Small intestine (tissue), 7 donors: ENCODE results near the gene C4BPB. TPM values are rescaled to one million over a fixed set of nuclear protein-coding genes. Genes with fewer than 3 reads are reported as not detected.

Experiments used
- DNase-seq, 2 donors: peaks; one replicate each; pipeline versions ENCODE4 v3.0.0 to v3.0.0-alpha.2; 2013
- FAIRE-seq: peaks from 2 replicates; lab custom pipeline; 2012; peaks lifted over from hg19 to GRCh38; lab: Jason Lieb, UNC
- H3K27ac ChIP-seq, 3 donors: one replicate each; pipeline ENCODE4 v1.5.1; 2013; ENCODE audit warnings: low read length in 2 of 3, mild to moderate bottlenecking in 2 of 3, control low read depth in 1 of 3, inconsistent platforms in 1 of 3, low read depth in 1 of 3, moderate library complexity in 1 of 3
- H3K27me3 ChIP-seq, 3 donors: one replicate each; pipeline ENCODE4 v1.6.1; 2013; ENCODE audit warnings: low read length in 3 of 3, inconsistent platforms in 1 of 3; ENCODE audit not compliant: control insufficient read depth in 3 of 3, insufficient read depth in 3 of 3
- H3K36me3 ChIP-seq, 3 donors: one replicate each; pipeline ENCODE4 v1.6.1; 2013; ENCODE audit warnings: low read length in 3 of 3, inconsistent platforms in 1 of 3, low read depth in 1 of 3, mild to moderate bottlenecking in 1 of 3, moderate library complexity in 1 of 3; ENCODE audit not compliant: control insufficient read depth in 3 of 3, insufficient read depth in 2 of 3
- H3K4me1 ChIP-seq, 3 donors: one replicate each; pipeline ENCODE4 v1.6.1; 2013; ENCODE audit warnings: low read length in 2 of 3, inconsistent platforms in 1 of 3, low read depth in 1 of 3, mild to moderate bottlenecking in 1 of 3, moderate library complexity in 1 of 3; ENCODE audit not compliant: control insufficient read depth in 3 of 3, insufficient read depth in 2 of 3
- H3K4me3 ChIP-seq, 3 donors: one replicate each; pipeline ENCODE4 v1.5.1; 2013; ENCODE audit warnings: low read length in 3 of 3, control low read depth in 1 of 3, inconsistent platforms in 1 of 3, low read depth in 1 of 3, mild to moderate bottlenecking in 1 of 3, moderate library complexity in 1 of 3
- H3K9me3 ChIP-seq, 2 donors: one replicate each; pipeline ENCODE4 v1.6.1; 2013; ENCODE audit warnings: low read depth in 1 of 2, low read length in 1 of 2; ENCODE audit not compliant: control insufficient read depth in 2 of 2, insufficient read depth in 1 of 2
- WGBS, 3 donors: extraction: QIAGEN DNeasy Blood & Tissue Kit; methylation state at CpG; one replicate each; pipeline ENCODE4 v1.1.7; 2013; 5-methylcytosine and 5-hydroxymethylcytosine counted together
- polyA plus RNA-seq, 4 donors: library from polyadenylated mRNA; stranded (reverse) in 3 of 4; unstranded in 1 of 4; fragments of 200-250 nt in 3 of 4; fragments of 120-200 nt in 1 of 4; gene quantifications; one replicate each; pipeline versions ENCODE4 v1.2.1 to v1.2.3, GENCODE V29; 2013
- donor health status: healthy with polysubstance abuse.
- donor health status: control.
- donor health status: control.
- donor health status: Bipolar disorder and iron deficiency.
- donor health status: healthy.

The C4BPB gene
- polyA plus RNA-seq, 4 donors = 1.1 to 27.3 (median 12.9) TPM

GRCh38 chr1:207067185-207067584 lies 21.5 kb upstream of the C4BPB start:
- DNase-seq (peak in 1 of 2 donors; percentile 53), FAIRE-seq (no peak)
- 9 to 36% (median 27%) methylated on average over 3 of the region's 3 CpGs for WGBS, 3 donors
- Histone ChIP-seq H3K27ac (peak overlapping the region; percentile 83 to 85 (median 83)), H3K36me3 (peaks cover 17 to 61% (median 30%) of the 10 kb centered on the region in 3 donors), H3K4me3 (no peak overlapping the region), H3K27me3 (no peaks in the 10 kb centered on the region), H3K9me3 (no peaks in the 10 kb centered on the region), H3K4me1 (peaks cover 0 to 48% (median 3%) of the 10 kb centered on the region in 3 donors)

GRCh38 chr1:207067665-207068064 lies 21.0 kb upstream of the C4BPB start:
- no peak overlapping the region for H3K4me3 ChIP-seq
- H3K4me1 ChIP-seq = peaks cover 0 to 48% (median 3%) of the 10 kb centered on the region in 3 donors
- peaks cover 17 to 61% (median 28%) of the 10 kb centered on the region in 3 donors for H3K36me3 ChIP-seq
- H3K27me3 ChIP-seq = no peaks in the 10 kb centered on the region
- no peak for FAIRE-seq
- WGBS, 3 donors = 16 to 62% (median 29%) methylated on average over 5 of the region's 5 CpGs
- peak overlapping the region; percentile 83 to 85 (median 83) for H3K27ac ChIP-seq
- H3K9me3 ChIP-seq = no peaks in the 10 kb centered on the region
- DNase-seq = peak; percentile 72 to 96

DNA sequence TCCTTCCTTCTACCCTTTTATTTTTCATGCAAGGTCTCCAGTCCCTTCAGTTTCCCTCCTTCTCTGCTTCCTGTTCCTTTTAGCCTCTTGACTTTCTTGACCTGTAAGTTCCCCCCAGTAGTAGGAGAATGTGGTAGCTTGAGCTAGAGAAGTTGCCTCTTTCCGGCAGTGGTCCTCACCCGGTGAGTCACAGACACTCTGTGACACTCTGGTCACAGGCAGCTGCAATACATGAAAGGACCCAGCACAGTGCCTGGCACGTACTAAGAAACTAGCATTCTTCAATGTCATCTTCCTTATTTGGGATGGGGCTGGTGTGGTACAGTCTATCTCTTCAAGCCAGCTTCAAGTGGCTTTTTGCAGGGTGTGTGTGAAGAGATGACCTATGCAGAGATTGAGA lies 19.6 kb upstream of the C4BPB start:
- H3K27me3 ChIP-seq = no peaks in the 10 kb centered on the region
- FAIRE-seq (no peak), DNase-seq (no peak)
- peaks cover 12 to 56% (median 17%) of the 10 kb centered on the region in 3 donors for H3K36me3 ChIP-seq
- peaks cover 0 to 43% (median 3%) of the 10 kb centered on the region in 3 donors for H3K4me1 ChIP-seq
- no peaks in the 10 kb centered on the region for H3K9me3 ChIP-seq
- 82 to 93% (median 89%) methylated on average over 3 of the region's 3 CpGs for WGBS, 3 donors
- no peak overlapping the region for H3K27ac ChIP-seq
- no peak overlapping the region for H3K4me3 ChIP-seq

DNA sequence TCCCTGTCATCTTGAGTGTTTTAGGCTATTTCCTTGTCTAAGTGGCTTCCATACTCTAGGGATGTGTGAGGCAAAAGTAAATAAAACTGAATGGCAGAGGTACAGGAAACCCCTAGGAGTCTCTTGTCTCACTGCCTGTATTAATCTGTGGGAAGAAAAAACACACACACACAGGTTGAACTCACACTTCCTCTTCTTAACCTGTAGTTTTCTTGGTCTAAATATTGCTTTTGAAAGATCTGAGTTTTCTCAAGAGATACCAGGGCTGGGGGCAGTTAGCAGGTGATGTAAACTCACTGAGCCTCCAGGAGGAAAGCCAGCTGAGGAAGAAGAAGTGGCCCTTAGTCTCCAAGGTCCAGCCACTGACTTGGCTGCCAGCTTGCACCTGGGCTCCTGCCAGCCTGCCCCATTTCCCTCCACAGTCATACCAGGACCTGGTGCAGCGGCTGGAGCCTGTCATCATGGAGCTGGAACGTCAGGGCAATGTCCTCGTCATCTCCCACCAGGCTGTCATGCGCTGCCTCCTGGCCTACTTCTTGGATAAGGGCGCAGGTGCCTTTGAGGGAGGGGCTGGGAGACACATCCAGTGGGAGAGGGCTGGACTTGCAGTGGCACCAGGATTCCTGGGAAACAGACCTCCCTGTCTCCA lies 18.7 kb upstream of the C4BPB start:
- Histone ChIP-seq H3K4me3 (no peak overlapping the region), H3K27me3 (no peaks in the 10 kb centered on the region), H3K4me1 (peaks cover 0 to 34% (median 3%) of the 10 kb centered on the region in 3 donors), H3K36me3 (peaks cover 6 to 51% (median 19%) of the 10 kb centered on the region in 3 donors), H3K27ac (no peak overlapping the region), H3K9me3 (no peaks in the 10 kb centered on the region)
- WGBS, 3 donors = 89 to 97% (median 94%) methylated on average over 5 of the region's 5 CpGs
- DNase-seq (no peak), FAIRE-seq (no peak)

DNA sequence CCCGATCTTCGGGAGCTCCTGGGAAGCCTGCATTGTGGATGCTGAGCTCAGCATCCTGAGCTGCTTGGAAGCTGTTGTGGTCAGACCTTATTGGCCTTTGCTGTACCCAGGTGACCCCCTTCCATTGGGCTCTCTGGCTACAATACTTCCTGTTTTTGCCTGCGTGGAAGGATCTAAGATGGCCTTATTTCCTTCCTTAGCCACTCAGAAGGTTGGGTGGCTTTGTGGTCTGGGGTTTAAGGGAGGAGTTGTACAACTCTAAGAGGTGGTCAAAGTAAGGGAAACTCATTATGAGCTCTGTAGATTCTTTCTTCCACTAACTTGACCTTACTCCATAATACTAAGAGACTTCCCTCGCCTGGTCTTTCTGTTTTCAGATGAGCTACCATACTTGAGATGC lies 17.8 kb upstream of the C4BPB start:
- DNase-seq (no peak), FAIRE-seq (no peak)
- Histone ChIP-seq H3K27ac (no peak overlapping the region), H3K9me3 (no peaks in the 10 kb centered on the region), H3K4me3 (no peak overlapping the region), H3K4me1 (peaks cover 0 to 28% (median 2%) of the 10 kb centered on the region in 3 donors), H3K27me3 (no peaks in the 10 kb centered on the region), H3K36me3 (peaks cover 6 to 44% (median 19%) of the 10 kb centered on the region in 3 donors)
- WGBS, 3 donors = 84 to 87% (median 84%) methylated on average over 4 of the region's 4 CpGs

DNA sequence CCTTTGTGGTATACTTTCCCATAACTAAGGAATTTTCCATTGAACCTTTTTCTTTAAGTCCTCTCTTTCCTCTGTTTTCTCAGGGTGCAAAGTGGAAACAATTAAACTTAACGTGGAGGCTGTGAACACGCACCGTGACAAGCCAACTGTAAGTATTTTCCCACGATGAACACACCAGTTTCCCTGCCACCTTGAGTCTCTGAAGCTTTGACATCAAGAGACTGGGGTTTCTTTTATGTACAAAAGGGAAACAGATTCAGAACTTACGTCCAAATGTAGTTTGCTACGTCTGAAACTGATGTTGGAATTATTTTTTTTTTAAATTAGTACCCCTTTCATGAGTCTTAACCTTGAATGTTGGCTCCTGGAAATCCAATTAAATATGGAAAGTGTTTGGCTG lies 17.2 kb upstream of the C4BPB start:
- 77 to 90% (median 79%) methylated on average over 6 of the region's 6 CpGs for WGBS, 3 donors
- H3K9me3 ChIP-seq = no peaks in the 10 kb centered on the region
- H3K4me1 ChIP-seq = peaks cover 0 to 23% (median 2%) of the 10 kb centered on the region in 3 donors
- peaks cover 9 to 44% (median 19%) of the 10 kb centered on the region in 3 donors for H3K36me3 ChIP-seq
- no peaks in the 10 kb centered on the region for H3K27me3 ChIP-seq
- no peak overlapping the region for H3K27ac ChIP-seq
- DNase-seq (no peak), FAIRE-seq (no peak)
- no peak overlapping the region for H3K4me3 ChIP-seq

DNA sequence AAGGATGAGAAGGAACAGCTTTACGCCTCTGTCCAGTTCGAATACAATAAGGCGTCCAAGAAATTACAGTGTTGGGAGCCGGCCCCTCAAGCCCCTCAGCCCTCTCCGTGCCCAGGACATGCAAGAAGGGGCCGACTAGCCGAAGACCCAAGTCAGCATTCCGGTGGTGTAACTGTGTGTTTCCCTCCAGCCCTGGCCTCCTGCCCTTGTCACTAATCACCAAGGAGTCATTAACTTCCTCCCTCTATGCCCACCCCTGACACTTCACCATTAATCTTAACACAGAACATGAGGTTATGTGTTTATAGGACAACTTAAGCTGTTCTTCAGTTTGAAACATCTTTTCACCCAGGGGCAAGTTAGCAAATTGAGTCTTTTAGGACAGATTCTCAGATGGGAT lies 16.4 kb upstream of the C4BPB start:
- Histone ChIP-seq H3K4me3 (no peak overlapping the region), H3K36me3 (peaks cover 9 to 39% (median 19%) of the 10 kb centered on the region in 3 donors), H3K27me3 (no peaks in the 10 kb centered on the region), H3K27ac (no peak overlapping the region), H3K9me3 (no peaks in the 10 kb centered on the region), H3K4me1 (peaks cover 0 to 16% (median 0%) of the 10 kb centered on the region in 3 donors)
- DNase-seq (no peak), FAIRE-seq (no peak)
- WGBS, 3 donors = 85 to 95% (median 88%) methylated on average over 8 of the region's 8 CpGs

GRCh38 chr1:207073906-207074820 lies 14.5 kb upstream of the C4BPB start:
- Histone ChIP-seq H3K27me3 (no peaks in the 10 kb centered on the region), H3K4me1 (peaks cover 0 to 5% (median 0%) of the 10 kb centered on the region in 3 donors), H3K4me3 (no peak overlapping the region), H3K9me3 (no peaks in the 10 kb centered on the region), H3K36me3 (peaks cover 6 to 34% (median 24%) of the 10 kb centered on the region in 3 donors), H3K27ac (no peak overlapping the region)
- FAIRE-seq (no peak), DNase-seq (no peak)
- WGBS, 3 donors = 76 to 86% (median 84%) methylated on average over 4 of the region's 4 CpGs
